Measurements from ENCODE around the gene FYN.

The FYN gene

DNA sequence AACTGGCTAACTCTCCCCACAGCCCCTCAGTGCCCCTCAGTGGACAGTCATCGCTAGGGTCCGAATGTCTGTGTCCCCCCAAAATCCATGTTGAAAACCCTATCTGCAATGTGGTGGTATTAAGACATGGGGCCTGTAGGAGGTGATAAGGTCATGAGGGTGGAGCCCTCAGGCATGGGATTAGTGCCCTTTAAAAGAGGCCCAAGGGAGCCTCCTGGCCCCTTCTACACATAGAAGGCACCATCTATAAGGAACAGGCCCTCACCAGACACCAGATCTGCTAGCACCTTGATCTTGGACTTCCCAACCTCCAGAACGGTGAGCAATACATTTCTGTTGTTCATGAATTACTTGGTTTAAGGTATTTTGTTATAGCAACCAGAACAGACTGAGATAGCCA is 260.9 kb downstream of the FYN start:
- no peak for DNase-seq

DNA sequence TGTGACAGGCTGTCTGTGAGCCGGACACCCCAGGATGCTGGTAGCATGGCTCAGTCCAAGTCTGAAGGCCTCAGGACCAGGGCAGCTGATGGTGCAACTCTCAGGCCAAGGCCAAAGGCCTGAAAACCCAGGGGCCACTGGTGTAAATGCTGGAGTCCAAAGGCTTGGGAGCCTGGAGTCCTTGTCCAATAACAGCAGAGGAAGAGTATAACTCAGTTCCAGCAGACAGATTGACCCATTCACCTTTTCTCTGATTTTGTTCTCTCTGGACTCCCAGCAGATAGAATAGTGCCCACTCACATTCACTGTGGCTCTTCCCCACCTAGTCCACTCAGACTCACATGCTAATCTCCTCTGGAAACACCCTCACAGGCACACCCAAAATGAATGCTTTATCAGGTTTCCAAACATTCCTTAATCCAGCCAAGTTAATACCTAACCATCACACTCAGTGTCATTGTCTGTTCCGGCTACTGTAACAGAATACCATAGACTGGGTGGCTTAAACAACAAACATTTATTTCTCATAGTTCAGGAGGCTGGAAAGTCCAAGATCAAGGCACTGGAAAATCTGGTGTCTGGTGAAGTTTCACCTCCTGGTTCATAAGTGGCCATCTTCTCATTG is 262.6 kb downstream of the FYN start:
- no peak for DNase-seq

All from nucleus accumbens (tissue), 56 donors.